H9 (cell line): ENCODE data around the gene C1orf21. TPM values are rescaled to one million over a fixed set of nuclear protein-coding genes. Genes with fewer than 3 reads are reported as not detected.

Experiments
- DNase-seq: peaks from one replicate; pipeline ENCODE4 v3.0.0-alpha.2; 2017
- H2AFZ ChIP-seq: one replicate; pipeline ENCODE4 v1.6.1; 2013; ENCODE audit warnings: mild to moderate bottlenecking, low read length, control low read depth, moderate library complexity
- H2AK5ac ChIP-seq: 2 replicates; pipeline ENCODE4 v1.6.1; 2013; ENCODE audit warnings: low read length, control low read depth, mixed read lengths; ENCODE audit not compliant: insufficient read length
- H2BK120ac ChIP-seq: one replicate; pipeline ENCODE4 v1.6.1; 2013; ENCODE audit warnings: low read depth, mild to moderate bottlenecking, low read length, control low read depth, inconsistent platforms; ENCODE audit not compliant: poor library complexity, severe bottlenecking
- H2BK12ac ChIP-seq: 2 replicates; pipeline ENCODE4 v1.6.1; 2013; ENCODE audit warnings: low read length, control low read depth, mixed read lengths, low read depth; ENCODE audit not compliant: insufficient read length
- H2BK15ac ChIP-seq: 2 replicates; pipeline ENCODE4 v1.6.1; 2013; ENCODE audit warnings: low read depth, low read length, control low read depth
- H2BK20ac ChIP-seq: one replicate; pipeline ENCODE4 v1.6.1; 2013; ENCODE audit warnings: low read depth, mild to moderate bottlenecking, low read length, control low read depth, inconsistent platforms; ENCODE audit not compliant: poor library complexity, severe bottlenecking
- H2BK5ac ChIP-seq: 2 replicates; pipeline ENCODE4 v1.6.1; 2013; ENCODE audit warnings: low read length, control low read depth, mixed read lengths; ENCODE audit not compliant: insufficient read length
- H3K14ac ChIP-seq: 2 replicates; pipeline ENCODE4 v1.6.1; 2013; ENCODE audit warnings: low read length, control low read depth; ENCODE audit not compliant: insufficient read depth
- H3K18ac ChIP-seq: 2 replicates; pipeline ENCODE4 v1.6.1; 2013; ENCODE audit warnings: low read depth, mild to moderate bottlenecking, mixed read lengths, low read length, control low read depth; ENCODE audit not compliant: insufficient read length
- H3K23ac ChIP-seq: 2 replicates; pipeline ENCODE4 v1.6.1; 2013; ENCODE audit warnings: low read length, control low read depth, mixed read lengths, low read depth; ENCODE audit not compliant: insufficient read length
- H3K23me2 ChIP-seq: 2 replicates; pipeline ENCODE4 v1.6.1; 2013; ENCODE audit warnings: low read depth, mild to moderate bottlenecking, mixed read lengths, low read length, control low read depth; ENCODE audit not compliant: insufficient read length, poor library complexity, severe bottlenecking
- H3K27ac ChIP-seq: 2 replicates; pipeline ENCODE4 v1.5.1; 2013; ENCODE audit warnings: low read length, control low read depth, mixed read lengths, low read depth; ENCODE audit not compliant: insufficient read length
- H3K27me3 ChIP-seq: 2 replicates; pipeline ENCODE4 v1.6.1; 2013; ENCODE audit warnings: low read length, control low read depth, inconsistent platforms; ENCODE audit not compliant: insufficient read depth
- H3K4ac ChIP-seq: 2 replicates; pipeline ENCODE4 v1.6.1; 2013; ENCODE audit warnings: low read depth, mild to moderate bottlenecking, control low read depth, inconsistent platforms, low read length, moderate library complexity
- H3K4me1 ChIP-seq: 2 replicates; pipeline ENCODE4 v1.6.1; 2013; ENCODE audit warnings: low read length, control low read depth, inconsistent platforms; ENCODE audit not compliant: insufficient read depth
- H3K4me2 ChIP-seq: 2 replicates; pipeline ENCODE4 v1.6.1; 2013; ENCODE audit warnings: low read length, control low read depth, mixed read lengths; ENCODE audit not compliant: insufficient read length, insufficient read depth
- H3K56ac ChIP-seq: 2 replicates; pipeline ENCODE4 v1.6.1; 2013; ENCODE audit warnings: low read depth, mild to moderate bottlenecking, mixed read lengths, low read length, control low read depth; ENCODE audit not compliant: insufficient read length
- H3K79me1 ChIP-seq: 2 replicates; pipeline ENCODE4 v1.6.1; 2013; ENCODE audit warnings: low read depth, mild to moderate bottlenecking, moderate library complexity, low read length, control low read depth, inconsistent platforms; ENCODE audit not compliant: insufficient read depth, poor library complexity, severe bottlenecking
- H3K79me2 ChIP-seq: 2 replicates; pipeline ENCODE4 v1.6.1; 2013; ENCODE audit warnings: low read length, control low read depth, inconsistent platforms; ENCODE audit not compliant: insufficient read depth
- H3K9ac ChIP-seq: 2 replicates; pipeline ENCODE4 v1.6.1; 2013; ENCODE audit warnings: low read length, control low read depth, mixed read lengths; ENCODE audit not compliant: insufficient read length; ENCODE audit errors: extremely low read depth
- H3K9me3 ChIP-seq: one replicate; pipeline ENCODE4 v1.6.1; 2013; ENCODE audit warnings: low read depth, low read length, inconsistent platforms; ENCODE audit not compliant: control insufficient read depth
- H3T11ph ChIP-seq: one replicate; pipeline ENCODE4 v1.6.1; 2013; ENCODE audit warnings: mild to moderate bottlenecking, low read length, control low read depth, inconsistent platforms
- H4K20me1 ChIP-seq: one replicate; pipeline ENCODE4 v1.6.1; 2013; ENCODE audit not compliant: control insufficient read depth, insufficient read length, insufficient read depth
- H4K5ac ChIP-seq: 2 replicates; pipeline ENCODE4 v1.6.1; 2013; ENCODE audit warnings: low read depth, mild to moderate bottlenecking, mixed read lengths, low read length, control low read depth; ENCODE audit not compliant: insufficient read length
- H4K8ac ChIP-seq: replicated peaks from 2 replicates; pipeline ENCODE4 v1.6.1; 2013; ENCODE audit warnings: low read length, control low read depth, mixed read lengths, low read depth; ENCODE audit not compliant: insufficient read length
- H4K91ac ChIP-seq: 2 replicates; pipeline ENCODE4 v1.6.1; 2013; ENCODE audit warnings: low read depth, mild to moderate bottlenecking, moderate library complexity, mixed read lengths, low read length, control low read depth; ENCODE audit not compliant: insufficient read length
- H3K27ac Mint-ChIP-seq, 3 experiments: 2 replicates in 2 of 3; 3 replicates in 1 of 3; pipeline ENCODE4 v1.8.0; 2020 to 2021; ENCODE audit warnings: mixed read lengths in 3 of 3, mild to moderate bottlenecking in 1 of 3, moderate library complexity in 1 of 3
- H3K27me3 Mint-ChIP-seq: 2 replicates; pipeline ENCODE4 v1.8.0; 2021; ENCODE audit warnings: low read depth, mild to moderate bottlenecking, moderate library complexity, mixed read lengths
- H3K36me3 Mint-ChIP-seq, 3 experiments: 2 replicates in 2 of 3; 3 replicates in 1 of 3; pipeline ENCODE4 v1.8.0; 2020 to 2021; ENCODE audit warnings: low read depth in 3 of 3, mixed read lengths in 3 of 3; ENCODE audit not compliant: insufficient read depth in 1 of 3
- H3K4me1 Mint-ChIP-seq, 2 experiments: 2 replicates each; pipeline ENCODE4 v1.8.0; 2020; ENCODE audit warnings: mixed read lengths in 2 of 2
- H3K4me3 Mint-ChIP-seq, 2 experiments: 2 replicates in 1 of 2; 3 replicates in 1 of 2; pipeline ENCODE4 v1.8.0; 2020 to 2021; ENCODE audit warnings: mild to moderate bottlenecking in 2 of 2, mixed read lengths in 2 of 2, moderate library complexity in 1 of 2
- H3K9me3 Mint-ChIP-seq, 2 experiments: 2 replicates in 1 of 2; 3 replicates in 1 of 2; pipeline ENCODE4 v1.8.0; 2020; ENCODE audit warnings: mild to moderate bottlenecking in 2 of 2, mixed read lengths in 2 of 2, moderate library complexity in 1 of 2
- WGBS: extraction: QIAGEN DNeasy Blood & Tissue Kit; methylation state at CpG from one replicate; pipeline ENCODE4 v1.1.7; 2013; ENCODE audit warnings: missing lambda C conversion rate, low lambda C conversion rate, mixed read lengths; ENCODE audit not compliant: insufficient read length; ENCODE audit errors: extremely low coverage; 5-methylcytosine and 5-hydroxymethylcytosine counted together
- total RNA-seq: library from RNA; stranded (reverse); gene quantifications from 2 replicates; pipeline ENCODE4 v1.2.1, GENCODE V29; 2021
- TF ChIP-seq, protein P1 (sequence below): fragments of 200-600 bp; sonication (generic); conservative IDR thresholded peaks from 3 replicates; pipeline ENCODE4 v1.8.0; 2021; ENCODE audit warnings: antibody characterized with exemption, mild to moderate bottlenecking

Gene C1orf21
- total RNA-seq, 1 experiment from 2014 or later, result 36.0 TPM

DNA sequence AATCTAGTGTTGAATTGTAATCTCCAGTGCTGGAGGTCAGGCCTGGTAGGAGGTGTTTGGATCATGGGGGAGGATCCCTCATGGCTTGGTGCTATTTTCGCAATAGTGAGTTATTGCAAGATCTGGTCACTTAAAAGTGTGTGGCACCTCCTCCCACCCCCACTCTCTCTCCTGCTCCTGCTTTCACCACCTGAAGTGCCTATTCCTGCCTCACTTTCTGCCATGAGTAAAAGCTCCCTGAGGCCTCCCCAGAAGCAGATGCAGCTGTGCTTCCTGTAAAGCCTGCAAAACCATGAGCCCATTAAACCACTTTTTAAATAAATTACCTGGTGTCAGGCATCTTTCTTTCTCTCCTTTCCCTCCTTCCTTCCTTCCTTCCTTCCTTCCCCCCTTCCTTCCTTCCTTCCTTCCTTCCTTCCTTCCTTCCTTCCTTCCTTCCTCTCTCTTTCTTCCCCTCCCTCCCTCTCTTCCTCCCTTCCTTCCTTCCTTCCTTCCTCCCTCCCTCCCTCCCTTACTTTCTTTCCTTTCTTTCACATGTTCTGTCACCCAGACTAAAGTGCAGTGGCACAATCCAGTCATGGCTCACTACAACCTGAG, 172.4 kb downstream of the C1orf21 start:
- Histone ChIP-seq H3K18ac (no peak overlapping the region), H2BK5ac (no peak overlapping the region), H4K91ac (no peak overlapping the region), H3K9me3 (no peaks in the 10 kb centered on the region), H3K79me1 (no peaks in the 10 kb centered on the region), H2BK20ac (no peak overlapping the region), H3K9ac (no peak overlapping the region), H3K56ac (no peak overlapping the region), H3K4me1 (no peaks in the 10 kb centered on the region; the same call in 1 of the 2 replicates), H3T11ph (no peak overlapping the region), H3K23me2 (no peaks in the 10 kb centered on the region), H2AK5ac (no peak overlapping the region), H2BK12ac (no peak overlapping the region), H2BK120ac (no peak overlapping the region), H4K5ac (no peak overlapping the region), H3K14ac (no peak overlapping the region), H2BK15ac (no peak overlapping the region), H3K23ac (no peak overlapping the region), H3K4me2 (no peak overlapping the region), H4K20me1 (no peaks in the 10 kb centered on the region), H3K4ac (no peak overlapping the region), H3K27ac (no peak overlapping the region), H4K8ac (no peak overlapping the region), H3K27me3 (no peaks in the 10 kb centered on the region), H2AFZ (no peak overlapping the region), H3K79me2 (no peaks in the 10 kb centered on the region)
- Mint-ChIP-seq H3K36me3 (0 out of 7 replicates have a peak, but pooled peaks cover 0 to 2% (median 0%) of the 10 kb centered on the region in 3 experiments), H3K9me3 (no peaks in the 10 kb centered on the region), H3K27me3 (no peaks in the 10 kb centered on the region), H3K4me1 (peaks cover 4 to 18% of the 10 kb centered on the region in 2 experiments; a peak in 3 of 4 replicates), H3K4me3 (no peak overlapping the region; a peak in 1 of 5 replicates), H3K27ac (peak overlapping the region in 2 of 3 experiments; percentile 41 to 63; a peak in 2 of 7 replicates)
- DNase-seq, result no peak
- WGBS, result no CpG with 5 or more reads among the region's 1 CpG
- TF ChIP-seq, protein P1, sequence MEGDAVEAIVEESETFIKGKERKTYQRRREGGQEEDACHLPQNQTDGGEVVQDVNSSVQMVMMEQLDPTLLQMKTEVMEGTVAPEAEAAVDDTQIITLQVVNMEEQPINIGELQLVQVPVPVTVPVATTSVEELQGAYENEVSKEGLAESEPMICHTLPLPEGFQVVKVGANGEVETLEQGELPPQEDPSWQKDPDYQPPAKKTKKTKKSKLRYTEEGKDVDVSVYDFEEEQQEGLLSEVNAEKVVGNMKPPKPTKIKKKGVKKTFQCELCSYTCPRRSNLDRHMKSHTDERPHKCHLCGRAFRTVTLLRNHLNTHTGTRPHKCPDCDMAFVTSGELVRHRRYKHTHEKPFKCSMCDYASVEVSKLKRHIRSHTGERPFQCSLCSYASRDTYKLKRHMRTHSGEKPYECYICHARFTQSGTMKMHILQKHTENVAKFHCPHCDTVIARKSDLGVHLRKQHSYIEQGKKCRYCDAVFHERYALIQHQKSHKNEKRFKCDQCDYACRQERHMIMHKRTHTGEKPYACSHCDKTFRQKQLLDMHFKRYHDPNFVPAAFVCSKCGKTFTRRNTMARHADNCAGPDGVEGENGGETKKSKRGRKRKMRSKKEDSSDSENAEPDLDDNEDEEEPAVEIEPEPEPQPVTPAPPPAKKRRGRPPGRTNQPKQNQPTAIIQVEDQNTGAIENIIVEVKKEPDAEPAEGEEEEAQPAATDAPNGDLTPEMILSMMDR, result no peak
